ENCODE data around the gene NTRK1.

The NTRK1 gene

DNA sequence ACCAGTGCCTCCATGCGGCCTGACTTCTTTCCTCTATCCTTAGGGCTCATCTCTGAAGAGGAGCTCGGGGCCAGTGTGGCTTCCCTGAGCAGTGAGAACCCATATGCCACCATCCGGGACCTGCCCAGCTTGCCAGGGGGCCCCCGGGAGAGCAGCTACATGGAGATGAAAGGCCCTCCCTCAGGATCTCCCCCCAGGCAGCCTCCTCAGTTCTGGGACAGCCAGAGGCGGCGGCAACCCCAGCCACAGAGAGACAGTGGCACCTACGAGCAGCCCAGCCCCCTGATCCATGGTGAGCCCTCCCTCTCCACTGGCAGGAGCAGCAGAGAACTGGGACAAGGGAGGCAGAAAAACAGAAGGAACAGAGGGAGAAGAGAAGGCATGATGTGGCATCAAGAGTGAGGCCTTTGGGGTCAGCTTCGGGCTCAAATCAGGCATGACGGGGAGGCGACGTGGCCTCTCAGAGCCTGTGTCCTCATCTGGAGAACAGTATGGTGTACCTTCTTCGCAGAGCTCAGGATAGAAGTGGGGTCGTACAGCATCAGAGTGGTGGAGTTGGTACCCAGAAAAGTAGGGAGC is 53.2 kb downstream of the NTRK1 start:
- POLR2A ChIA-PET (ENCODE audit: low non-redundant PET) = no interaction called here
- H3K27ac ChIP-seq = no peak overlapping the region
- CTCF ChIA-PET = interaction anchor here (0.6 to 1.3 kb wide), 4 partner anchors 14 to 188 kb away, joined by 3 to 6 read pairs (median 4); no protein-coding TSS in a partner anchor
- TF ChIP-seq, protein P1, sequence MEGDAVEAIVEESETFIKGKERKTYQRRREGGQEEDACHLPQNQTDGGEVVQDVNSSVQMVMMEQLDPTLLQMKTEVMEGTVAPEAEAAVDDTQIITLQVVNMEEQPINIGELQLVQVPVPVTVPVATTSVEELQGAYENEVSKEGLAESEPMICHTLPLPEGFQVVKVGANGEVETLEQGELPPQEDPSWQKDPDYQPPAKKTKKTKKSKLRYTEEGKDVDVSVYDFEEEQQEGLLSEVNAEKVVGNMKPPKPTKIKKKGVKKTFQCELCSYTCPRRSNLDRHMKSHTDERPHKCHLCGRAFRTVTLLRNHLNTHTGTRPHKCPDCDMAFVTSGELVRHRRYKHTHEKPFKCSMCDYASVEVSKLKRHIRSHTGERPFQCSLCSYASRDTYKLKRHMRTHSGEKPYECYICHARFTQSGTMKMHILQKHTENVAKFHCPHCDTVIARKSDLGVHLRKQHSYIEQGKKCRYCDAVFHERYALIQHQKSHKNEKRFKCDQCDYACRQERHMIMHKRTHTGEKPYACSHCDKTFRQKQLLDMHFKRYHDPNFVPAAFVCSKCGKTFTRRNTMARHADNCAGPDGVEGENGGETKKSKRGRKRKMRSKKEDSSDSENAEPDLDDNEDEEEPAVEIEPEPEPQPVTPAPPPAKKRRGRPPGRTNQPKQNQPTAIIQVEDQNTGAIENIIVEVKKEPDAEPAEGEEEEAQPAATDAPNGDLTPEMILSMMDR (conservative IDR thresholded peaks at IDR 0.05; ENCODE audit: low read depth) = no peak
- no peak for DNase-seq (ENCODE audit: low spot score)

DNA sequence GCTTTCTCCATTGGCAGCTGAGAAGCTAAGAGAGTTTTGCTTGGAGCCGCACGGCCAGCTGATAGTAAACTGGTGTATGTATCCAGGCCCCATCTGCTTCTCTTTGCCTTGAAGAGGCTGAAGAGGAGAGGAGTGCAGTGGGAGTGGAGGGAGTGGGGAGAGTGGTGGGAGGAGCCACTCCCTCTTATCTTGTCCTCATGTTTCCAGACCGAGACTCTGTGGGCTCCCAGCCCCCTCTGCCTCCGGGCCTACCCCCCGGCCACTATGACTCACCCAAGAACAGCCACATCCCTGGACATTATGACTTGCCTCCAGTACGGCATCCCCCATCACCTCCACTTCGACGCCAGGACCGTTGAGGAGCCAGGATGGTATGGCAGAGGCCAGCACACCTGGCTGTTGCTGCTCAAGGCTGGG is 53.8 kb downstream of the NTRK1 start:
- DNase-seq (ENCODE audit: low spot score) = no peak
- POLR2A ChIA-PET (ENCODE audit: low non-redundant PET) = no interaction called here
- CTCF ChIA-PET = interaction anchor here (0.6 to 1.3 kb wide), 2 partner anchors 13 to 17 kb away, joined by 3 to 6 read pairs; no protein-coding TSS in a partner anchor

DNA sequence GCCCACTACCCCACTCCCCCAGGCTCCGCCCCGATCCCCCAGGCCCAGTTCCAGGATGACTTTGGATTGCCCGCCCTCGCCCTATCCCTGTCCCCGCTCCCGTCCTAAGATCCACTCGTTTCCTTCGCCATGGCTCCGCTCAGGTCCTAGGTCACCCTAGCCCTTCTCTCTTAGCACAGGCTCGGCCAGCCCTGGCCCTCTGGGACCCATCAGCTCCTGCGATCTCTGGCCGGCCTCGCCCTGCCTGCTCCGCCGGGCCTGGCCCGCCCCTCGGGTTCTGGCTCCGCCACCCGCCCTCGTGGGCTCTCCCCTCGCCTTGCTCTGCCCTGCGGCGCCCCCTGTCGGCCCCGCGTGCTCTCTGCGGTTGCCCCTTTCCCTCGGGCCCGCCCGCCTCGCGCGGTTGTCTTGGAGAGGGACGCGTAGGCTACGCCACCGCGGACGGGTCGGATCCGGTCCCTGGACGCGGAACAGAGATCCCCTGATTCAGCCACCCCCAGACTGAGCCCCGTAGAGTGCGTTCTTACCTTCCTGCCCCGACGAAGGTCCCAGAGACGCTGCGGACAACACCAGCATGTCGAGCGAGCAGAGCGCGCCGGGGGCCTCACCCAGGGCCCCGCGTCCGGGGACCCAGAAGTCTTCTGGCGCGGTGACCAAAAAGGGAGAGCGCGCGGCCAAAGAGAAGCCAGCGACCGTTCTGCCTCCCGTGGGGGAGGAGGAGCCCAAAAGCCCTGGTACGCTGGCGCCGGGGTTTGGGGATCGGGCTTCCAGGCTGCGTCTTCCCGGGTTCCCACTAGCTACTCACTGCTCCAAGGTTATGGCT is 59.8 kb downstream of the NTRK1 start, which contains the start of gene LRRC71:
LRRC71 (plus strand) TSS at position 400 of the 820 bp plus-strand sequence; CDS start at position 572, 172 bp downstream.
- CTCF ChIA-PET = interaction anchor here (0.6 to 1.2 kb wide), 4 partner anchors 30 to 491 kb away, joined by 3 to 4 read pairs (median 3); no protein-coding TSS in a partner anchor
- POLR2A ChIA-PET (ENCODE audit: low non-redundant PET) = no interaction called here
- DNase-seq (ENCODE audit: low spot score) = peak; percentile 72
- H3K27ac ChIP-seq = no peak within 1 kb of the TSS
- TF ChIP-seq, protein P1 (conservative IDR thresholded peaks at IDR 0.05; ENCODE audit: low read depth) = peak; percentile 82

More for the DNA sequence above, 53.8 kb downstream of the NTRK1 start:
- TF ChIP-seq, protein P1 (conservative IDR thresholded peaks at IDR 0.05; ENCODE audit: low read depth) = no peak
- H3K27ac ChIP-seq = no peak overlapping the region

DNA sequence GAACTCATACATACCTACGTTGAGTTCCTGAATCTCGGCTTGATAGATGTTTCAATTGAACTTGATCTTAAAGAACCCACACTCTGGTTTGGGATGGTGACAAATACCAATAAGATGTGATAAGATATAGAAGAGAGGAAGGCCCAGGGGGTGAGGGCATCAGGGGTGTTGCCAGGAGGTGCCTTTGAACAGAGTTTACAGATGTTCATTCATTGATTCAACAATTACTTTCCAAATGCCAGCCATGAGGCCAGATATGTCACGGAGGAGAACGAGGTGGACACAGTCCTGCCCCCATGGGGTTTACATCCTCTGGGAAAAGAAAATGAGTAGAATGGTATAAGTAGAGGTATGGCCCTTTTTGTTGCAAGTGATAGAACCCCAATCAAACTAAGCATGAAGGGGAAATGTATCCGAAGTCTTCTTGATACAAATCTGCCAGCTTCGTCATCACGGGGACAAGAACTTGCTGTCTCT is 60.4 kb downstream of the NTRK1 start:
- ChIA-PET CTCF (interaction anchor here (0.6 to 1.2 kb wide), 3 partner anchors 31 to 231 kb away, joined by 3 to 4 read pairs (median 4); no protein-coding TSS in a partner anchor), POLR2A (ENCODE audit: low non-redundant PET) (no interaction called here)
- no peak for DNase-seq (ENCODE audit: low spot score)
- TF ChIP-seq, protein P1 (conservative IDR thresholded peaks at IDR 0.05; ENCODE audit: low read depth) = no peak
- H3K27ac ChIP-seq = no peak overlapping the region

DNA sequence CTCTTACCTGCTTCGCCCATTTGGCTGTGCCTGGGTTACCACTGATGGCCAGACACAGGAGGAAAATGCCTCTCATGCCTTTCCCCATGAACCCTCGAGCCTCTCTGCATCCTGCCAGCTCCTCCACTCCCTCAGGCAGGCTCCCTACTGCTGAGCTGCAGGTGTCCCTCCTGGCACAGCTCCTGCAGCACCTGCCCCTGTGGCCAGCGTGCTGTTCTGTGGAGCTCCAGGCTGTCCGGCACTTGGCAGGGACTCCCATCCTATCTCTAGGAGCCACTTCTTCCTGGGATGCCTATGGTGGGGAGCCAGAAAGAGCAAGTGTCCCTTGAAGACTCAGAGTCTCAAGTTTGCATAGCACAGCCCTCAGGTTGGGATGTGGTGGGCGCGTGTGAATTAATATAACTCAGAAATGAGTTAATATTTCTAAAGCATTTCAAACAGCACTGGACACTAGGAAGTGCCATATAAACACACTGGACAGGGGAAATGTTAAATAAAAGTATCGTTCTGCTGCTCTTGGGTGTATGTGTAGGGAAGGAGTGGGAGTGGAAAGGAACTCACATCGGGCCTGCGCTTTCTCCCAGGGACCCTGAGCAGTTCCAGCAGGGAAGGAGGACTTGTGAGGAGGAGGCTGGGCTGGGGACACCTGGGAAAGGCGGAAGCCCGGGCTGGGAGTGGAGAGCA is 62.5 kb downstream of the NTRK1 start:
- ChIA-PET CTCF (interaction anchor here (0.6 kb wide), 2 partner anchors 13 to 167 kb away, joined by 3 to 4 read pairs; no protein-coding TSS in a partner anchor), POLR2A (ENCODE audit: low non-redundant PET) (no interaction called here)
- TF ChIP-seq, protein P1 (conservative IDR thresholded peaks at IDR 0.05; ENCODE audit: low read depth) = no peak
- no peak for DNase-seq (ENCODE audit: low spot score)
- H3K27ac ChIP-seq = no peak overlapping the region
